AG09319 (cell line): Measurements from ENCODE around the gene NHS.

Experiments used
- DNase-seq: peaks from one replicate; pipeline ENCODE4 v3.0.0-alpha.2; 2010; ENCODE audit warnings: low read depth; ENCODE audit errors: extremely low read depth
- CTCF ChIP-seq: IDR thresholded peaks from 2 replicates; pipeline ENCODE4 v1.5.1; 2011; ENCODE audit warnings: low read depth, mild to moderate bottlenecking, inconsistent platforms, low read length, moderate library complexity

Gene NHS

DNA sequence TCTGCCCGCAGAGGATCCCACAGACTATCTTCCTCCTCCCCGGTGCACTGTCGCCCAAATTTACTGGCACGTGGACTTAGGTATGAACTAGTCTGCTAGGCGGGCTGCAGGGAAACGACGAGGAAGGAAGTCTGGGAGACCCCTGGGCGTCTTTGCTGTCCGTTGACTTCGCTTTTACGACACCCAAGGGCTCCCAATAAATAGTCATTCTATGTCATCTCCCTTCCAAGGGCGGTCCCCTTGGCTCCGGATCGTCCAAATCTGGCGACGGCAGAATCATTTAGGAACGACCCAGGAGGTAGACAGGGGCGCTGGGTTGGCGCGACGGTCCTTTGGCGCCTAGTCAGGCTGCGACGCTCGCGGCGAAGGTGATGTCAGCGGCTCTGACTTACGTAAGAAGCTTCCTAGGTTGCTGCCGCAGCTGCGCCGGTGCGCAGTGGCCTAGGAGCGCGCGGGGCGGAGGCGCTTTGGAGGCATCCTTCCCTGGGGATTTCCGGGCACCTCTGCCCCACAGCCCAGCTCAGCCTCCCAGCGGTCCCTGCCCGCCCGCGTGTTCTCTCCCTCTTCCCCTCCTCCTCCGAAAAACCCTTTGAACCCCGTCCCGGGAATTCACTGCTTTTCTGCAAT lies 2.2 kb downstream of the NHS start:
- no peak for TF ChIP-seq CTCF
- DNase-seq: no peak

- no peak for TF ChIP-seq CTCF
- DNase-seq: no peak
Observed at GRCh38 chrX:17377795-17378194, 2.8 kb downstream of the NHS start.

DNA sequence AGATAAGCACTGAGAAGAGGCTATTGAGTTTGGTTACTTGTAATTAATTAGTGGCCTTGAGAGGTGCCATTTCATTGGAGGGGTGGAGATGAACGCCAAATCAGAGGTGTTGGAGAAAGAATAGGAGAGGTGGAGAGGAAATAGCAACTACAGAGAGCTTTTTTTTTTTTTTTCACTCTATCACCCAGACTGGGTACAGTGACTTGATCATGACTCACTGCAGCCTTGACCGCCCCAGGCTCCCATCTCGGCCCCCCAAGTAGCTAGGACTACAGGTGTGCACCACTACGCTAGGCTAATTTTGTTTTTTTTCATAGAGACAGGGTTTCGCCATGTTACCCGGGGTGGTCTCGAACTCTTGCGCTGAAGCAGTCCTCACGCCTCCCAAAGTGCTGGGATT lies 5.2 kb downstream of the NHS start:
- DNase-seq: no peak
- TF ChIP-seq CTCF: no peak

DNA sequence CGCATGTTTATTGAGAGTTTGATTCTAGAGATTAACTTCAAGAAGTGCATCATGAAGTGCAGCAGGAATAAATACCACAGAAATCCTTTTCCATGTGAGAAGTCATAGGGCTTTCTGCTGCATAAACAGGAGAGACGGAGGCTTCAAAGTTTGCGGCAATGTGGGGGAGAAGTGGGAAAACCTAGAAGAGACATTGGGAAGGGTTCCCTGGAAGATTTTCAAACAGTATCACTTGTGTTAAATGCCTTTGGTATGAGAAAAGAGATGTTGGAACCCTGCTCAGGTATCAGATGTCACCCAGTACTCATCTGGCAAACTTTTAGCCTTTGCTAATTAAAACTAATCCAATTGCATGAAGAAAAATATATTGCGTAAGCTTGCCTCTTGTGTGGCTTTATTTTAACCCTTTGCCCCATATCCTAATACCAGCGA lies 15.4 kb downstream of the NHS start:
- no peak for TF ChIP-seq CTCF
- peak; percentile 49 for DNase-seq

DNA sequence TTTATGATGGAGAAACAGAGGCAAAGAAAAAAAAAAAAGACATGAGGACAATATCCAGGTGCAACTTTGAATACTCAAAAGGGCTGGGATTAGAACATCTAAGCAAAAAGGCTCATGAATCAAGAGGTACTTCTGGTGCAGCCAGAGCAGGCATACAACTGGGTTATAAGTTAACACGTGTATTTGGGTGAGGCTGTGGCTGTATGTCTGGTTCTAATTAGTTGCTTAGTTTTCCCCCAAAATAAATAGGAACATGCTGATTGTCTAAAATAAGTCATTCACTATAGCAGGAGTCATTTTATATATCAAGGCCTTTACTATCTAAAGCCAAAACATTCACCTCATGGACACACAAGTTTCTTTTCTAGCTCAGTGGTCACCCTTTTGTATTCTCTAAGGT lies 20.2 kb downstream of the NHS start:
- no peak for DNase-seq
- TF ChIP-seq CTCF: no peak

DNA sequence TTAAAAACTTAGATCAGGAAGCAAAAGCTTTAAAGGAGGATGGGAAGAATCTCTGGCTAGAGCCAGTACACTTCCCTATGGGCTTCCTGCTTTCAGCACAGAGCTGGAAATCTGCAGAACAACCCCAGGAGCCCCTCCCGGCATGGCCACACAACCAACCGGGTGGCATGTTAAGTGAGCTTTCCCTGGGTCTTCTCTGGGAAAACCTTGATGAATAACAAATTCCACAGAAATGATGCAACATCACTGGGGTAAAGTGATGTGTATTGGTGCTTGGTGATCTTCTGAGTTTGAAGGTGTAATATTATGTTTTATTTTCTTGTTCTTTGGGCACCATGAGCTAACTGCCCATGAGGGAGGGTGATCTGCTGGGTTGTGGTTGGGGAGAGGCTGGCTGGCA lies 22.1 kb downstream of the NHS start:
- TF ChIP-seq CTCF: no peak
- DNase-seq: no peak

- TF ChIP-seq CTCF: no peak
Observed at GRCh38 chrX:17403189-17403691, 28.2 kb downstream of the NHS start.

More at GRCh38 chrX:17403189-17403691, 28.2 kb downstream of the NHS start:
- DNase-seq: no peak
